GM03348 (cell line): Measurements from ENCODE around the gene COBLL1.

Experiments used
- DNase-seq: peaks from one replicate; pipeline ENCODE4 v3.0.0; 2012; ENCODE audit warnings: low spot score

The COBLL1 gene

DNA sequence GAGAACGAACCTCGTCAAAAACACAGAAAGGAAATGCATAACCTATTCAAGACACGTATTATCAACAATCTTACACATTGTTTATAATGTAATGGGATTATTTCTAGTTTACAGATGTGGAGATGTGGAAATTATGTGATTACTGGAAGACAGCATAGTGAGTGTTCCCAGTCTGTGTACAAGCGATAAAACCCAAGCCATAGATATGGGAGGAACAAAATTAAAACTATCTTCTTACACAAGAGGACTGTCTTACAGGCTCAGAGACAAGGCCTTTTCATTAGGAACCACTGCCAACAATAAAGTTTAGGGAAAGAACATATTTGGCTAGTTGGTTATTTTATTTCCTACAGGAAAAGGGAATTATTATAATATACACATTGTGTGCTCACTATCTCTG is 20.3 kb downstream of the COBLL1 start:
- DNase-seq = no peak

DNA sequence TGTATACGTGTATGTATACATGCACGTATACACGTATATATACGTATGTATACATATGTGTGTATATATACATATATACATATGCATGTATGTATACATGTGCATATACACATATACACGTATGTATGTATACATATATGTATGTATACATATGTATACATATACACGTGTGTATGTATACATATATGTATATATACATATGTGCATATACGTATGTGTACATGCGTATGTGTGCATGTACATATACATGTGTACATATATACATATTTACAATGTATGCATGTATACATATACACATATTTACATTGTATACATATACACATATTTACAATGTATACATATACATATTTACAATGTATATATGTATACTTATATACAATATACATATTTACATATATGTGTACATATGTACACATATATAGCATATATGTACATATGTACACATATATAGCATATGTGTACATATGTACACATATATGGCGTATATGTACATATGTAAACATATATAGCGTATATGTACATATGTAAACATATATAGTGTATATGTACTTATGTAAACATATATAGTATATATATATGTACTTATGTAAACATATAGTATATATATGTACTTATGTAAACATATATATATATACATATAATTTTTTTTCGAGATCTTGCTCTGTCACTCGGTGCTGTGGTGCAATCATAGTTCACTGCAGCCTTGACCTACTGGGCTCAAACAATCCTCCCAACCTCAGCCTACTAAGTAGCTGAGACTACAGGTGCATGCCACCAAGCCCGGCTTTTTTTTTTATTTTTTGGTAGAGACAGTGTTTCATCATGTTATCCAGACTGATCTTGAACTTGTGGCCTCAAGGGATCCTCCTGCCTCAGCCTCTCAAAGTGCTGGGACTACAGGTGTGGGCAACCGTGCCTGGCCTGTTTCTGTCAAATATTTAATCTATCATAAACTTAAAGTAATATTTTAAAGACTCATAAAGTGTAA is 23.2 kb downstream of the COBLL1 start:
- no peak for DNase-seq

DNA sequence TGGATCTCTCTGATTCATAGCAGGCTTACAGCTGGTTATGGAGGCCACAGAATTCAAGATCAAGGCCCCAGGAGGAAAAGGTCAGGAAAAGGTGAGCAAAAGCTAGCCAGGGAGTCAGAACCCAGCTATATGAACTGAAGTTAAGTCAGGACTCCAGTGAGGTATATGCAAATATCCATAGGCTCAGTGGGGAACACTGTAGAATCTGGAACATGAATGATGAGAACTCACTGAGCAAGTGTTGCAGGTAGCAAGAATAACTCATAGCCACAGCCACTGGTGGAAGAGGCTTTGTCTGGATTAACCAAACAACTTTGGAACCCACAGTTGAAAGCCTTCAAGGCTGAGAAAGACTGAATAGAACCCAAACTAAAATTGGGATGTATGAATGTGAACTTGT is 24.7 kb downstream of the COBLL1 start:
- DNase-seq = no peak

- DNase-seq = no peak
Observed at GRCh38 chr2:164816046-164816445, 25.6 kb downstream of the COBLL1 start.

DNA sequence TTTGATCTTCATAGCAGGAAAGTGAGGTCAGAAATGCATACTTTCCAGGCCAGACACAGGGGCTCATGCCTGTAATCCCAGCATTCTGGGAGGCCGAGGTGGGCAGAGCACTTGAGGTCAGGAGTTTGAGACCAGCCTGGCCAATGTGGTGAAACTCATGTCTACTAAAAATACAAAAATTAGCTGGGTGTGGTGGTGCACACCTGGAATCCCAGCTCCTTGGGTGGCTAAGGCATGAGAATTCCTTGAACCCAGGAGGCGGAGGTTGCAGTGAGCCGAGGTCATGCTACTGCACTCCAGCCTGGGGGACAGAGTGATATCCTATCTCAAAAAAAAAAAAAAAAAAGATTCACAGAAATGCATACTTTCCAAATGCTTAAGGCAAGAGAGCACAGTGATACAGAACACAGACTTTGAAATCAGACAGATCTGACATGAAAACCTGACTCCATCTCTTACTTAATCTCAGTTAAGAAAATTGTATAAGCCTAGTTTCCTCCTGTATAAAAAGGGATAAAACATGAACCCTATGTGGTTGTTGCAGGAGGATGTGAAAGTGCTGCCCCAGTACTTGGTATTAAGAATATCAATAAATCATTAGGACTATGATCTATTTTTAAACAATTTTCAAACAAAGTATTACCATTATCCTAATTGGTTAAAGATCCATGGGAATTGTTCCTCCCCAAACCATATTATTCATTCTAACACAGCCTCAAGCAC is 26.4 kb downstream of the COBLL1 start:
- DNase-seq = no peak

DNA sequence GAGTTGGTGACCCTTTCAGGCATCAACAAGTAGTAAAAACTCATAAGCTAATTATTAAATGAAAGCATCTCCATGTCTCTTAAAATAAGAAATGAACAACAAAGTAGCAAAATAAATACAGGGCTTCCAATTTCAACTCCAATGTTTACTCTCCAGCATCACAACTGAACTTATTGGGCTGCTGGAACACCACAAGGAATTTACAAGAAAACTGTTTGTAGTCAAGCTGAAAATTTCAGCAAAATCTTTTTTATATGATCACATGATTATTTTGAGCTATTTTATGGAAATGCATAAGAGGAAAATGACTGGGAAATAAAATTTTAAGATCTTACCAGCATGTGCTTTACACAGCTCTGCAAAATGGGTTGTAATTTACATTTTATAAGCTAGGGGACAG is 28.1 kb downstream of the COBLL1 start:
- no peak for DNase-seq

- no peak for DNase-seq
Observed at GRCh38 chr2:164812378-164812777, 29.2 kb downstream of the COBLL1 start.

- DNase-seq = no peak
Observed at GRCh38 chr2:164811819-164812218, 29.8 kb downstream of the COBLL1 start.

DNA sequence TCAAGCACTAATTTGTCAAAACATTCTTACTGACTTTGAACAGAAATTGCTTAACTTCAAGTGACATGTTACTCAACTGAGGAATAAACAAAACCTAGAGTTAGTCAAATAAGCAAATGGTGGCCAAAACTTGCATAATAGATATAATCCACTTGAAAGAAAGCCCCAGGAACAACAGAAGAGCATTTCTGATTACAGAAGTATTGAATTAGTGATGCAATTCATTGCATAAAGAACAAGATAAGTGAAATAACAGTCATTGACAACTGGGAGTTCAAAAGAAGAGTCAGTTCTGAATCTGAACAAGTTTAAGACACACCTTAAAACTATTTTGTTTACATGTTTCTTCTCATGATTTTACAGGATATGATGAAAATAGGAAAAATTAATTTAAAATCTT is 30.8 kb downstream of the COBLL1 start:
- DNase-seq = no peak

DNA sequence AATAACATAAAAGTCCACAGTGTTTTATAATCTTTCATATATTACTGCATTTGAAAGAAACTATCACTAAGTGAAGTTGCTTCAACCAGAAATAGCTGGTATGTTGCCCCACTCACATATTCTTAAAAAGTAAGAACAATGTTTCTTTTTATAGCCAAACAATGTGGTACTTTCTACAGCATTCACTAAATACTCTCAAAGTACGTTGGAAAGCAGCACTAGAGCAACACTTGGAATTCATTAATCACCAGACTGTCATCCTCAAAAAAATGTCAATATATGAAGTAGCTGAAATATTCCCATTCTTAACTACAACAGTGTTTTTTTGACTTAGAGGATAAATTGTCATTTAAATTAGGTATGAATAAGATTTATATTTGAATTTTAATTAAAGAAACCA is 32.8 kb downstream of the COBLL1 start:
- no peak for DNase-seq

GRCh38 chr2:164803776-164804466 is 37.7 kb downstream of the COBLL1 start:
- DNase-seq = peak; percentile 52

DNA sequence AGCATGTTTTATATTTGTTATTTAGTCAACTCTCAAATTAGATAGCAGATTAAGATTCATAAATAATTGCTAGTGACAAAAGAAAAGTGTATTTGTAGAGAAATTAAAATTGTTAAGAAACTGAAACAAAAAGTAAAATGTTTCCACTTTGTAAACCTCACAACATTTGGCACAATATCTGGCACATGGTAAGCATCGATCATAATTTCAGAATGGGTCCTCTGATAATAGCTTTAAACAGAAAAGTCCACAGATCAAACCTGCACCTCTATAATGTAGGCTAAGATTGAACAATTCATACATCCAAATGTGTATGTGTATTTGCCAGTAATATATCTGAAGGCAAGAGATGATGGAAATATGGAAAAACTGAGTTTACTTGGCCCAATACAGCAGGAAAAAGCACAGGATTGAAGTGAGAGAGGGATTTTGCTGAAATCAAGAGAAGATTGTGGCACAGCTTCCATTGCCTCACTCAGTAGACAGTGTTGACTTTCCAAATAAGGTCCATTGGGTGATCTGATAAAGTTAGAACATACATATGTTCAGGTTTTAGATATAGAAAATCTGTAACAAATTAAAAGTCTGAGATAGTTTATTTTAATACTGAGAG is 39.4 kb downstream of the COBLL1 start:
- DNase-seq = no peak

DNA sequence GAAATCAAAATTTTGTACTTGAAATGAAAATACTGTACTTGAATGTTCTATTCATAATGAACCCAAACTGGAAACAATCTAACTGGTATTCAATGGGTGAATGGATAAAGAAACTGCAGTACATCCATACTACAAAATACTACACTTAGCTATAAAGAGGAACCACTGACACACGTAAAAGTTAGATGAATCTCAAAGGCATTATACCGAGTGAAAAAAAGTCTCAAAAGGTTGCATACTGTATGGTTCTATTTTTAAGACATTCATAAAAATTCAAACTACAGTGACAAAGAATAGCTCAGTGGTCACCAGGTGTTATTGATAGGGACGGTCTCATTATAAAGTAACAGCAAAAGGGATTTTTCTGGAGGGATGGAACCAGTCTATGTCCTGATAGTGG is 41.1 kb downstream of the COBLL1 start:
- DNase-seq = no peak

DNA sequence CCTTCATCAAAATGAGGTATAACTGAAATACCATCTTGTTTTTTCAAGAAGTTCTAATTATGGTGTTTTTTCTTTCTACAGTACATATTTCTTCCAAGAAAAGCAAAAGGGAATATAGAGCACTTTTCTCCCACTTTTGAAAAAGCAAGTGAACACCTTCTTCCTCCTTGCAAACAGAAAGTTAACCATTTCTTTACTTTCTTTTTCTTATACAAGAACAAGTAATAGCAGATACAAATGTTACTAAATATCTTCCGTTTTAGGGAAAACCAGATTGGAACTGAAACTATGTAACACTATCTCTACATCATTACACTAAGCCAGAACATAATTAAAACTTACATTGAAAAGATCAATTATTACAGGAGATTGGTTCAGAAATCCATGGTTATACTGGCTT is 44.0 kb downstream of the COBLL1 start:
- no peak for DNase-seq

DNA sequence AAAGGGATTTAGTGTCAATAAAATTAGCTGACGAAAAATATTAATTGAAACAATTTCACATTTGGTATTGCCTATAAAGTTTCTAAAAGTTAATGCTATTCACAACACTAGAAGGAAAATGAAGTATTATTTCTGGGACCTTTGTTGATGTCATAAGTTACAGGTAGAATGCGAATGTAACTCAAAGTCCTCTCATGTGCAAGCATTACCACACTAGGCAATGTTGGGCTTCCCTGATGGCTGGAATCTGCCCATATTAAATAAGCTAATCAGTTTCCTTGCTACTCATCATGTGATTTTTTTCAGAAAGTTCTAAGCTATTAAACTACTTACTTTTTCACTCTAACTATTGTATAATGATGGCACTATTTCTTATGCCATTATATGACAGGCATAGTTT is 44.6 kb downstream of the COBLL1 start:
- DNase-seq = no peak

GRCh38 chr2:164794432-164795231 is 47.0 kb downstream of the COBLL1 start:
- DNase-seq = no peak

- no peak for DNase-seq
Observed at GRCh38 chr2:164794016-164794415, 47.6 kb downstream of the COBLL1 start.

DNA sequence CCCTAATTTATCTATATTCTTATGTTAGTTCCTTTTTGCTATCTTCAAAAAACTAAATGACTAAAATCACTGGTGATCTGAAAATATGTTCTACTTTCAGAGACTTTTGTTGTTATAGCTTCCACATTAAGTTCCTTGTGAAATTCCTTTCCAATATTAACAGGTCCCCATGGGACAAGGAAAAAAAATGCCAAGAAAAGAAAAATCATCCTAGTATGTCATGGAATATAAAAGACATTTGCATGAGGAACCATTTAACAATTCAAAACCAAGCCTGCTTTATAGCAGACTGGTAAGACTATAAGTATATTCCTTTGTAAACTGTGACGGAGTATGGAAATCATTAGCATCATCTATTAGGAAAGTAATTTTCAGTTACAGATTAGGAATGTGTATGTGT is 48.1 kb downstream of the COBLL1 start:
- no peak for DNase-seq

GRCh38 chr2:164792316-164793170 is 49.1 kb downstream of the COBLL1 start:
- DNase-seq = peak; percentile 55

DNA sequence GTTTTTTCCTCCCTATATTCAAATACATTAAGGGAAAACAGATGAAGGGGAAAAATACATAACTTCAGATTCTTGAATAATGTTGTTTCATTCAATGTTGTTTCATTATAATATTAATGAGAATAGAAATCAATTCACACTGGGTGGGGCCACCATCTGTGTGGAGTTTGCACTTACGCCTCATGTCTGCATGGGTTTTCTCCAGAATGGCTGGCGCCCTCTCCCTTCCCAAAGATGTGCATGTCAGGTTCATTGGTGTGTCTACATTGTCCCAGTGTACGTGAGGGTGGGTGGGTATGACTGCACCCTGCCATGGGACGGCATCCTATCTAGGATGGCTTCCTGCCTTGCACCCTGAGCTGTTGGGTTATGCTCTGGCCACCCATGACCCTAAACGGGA is 51.7 kb downstream of the COBLL1 start:
- no peak for DNase-seq
